ENCODE results near the gene MYH11.

The MYH11 gene

DNA sequence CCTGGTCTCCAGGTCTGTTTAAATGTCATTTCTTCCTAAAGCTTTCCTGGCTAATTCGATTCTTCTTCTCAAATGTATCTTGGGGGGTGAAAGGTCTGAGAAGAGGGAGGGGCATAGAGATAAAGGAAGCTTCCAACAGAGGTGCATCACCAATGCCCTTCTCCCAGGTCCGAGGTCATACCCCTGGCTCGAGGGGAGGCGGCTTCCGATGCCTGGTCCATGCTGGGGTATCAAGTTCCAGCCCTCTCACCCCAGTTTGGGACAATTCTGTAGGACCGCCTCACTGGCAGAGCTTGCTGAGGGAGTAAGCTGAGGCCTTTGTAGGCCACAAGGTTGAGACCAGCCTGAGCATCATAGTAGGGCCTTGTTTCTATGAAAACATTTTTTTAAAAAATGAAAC, 41.8 kb upstream of the MYH11 start:
- H3K27ac ChIP-seq (ENCODE audit: insufficient read depth in 1 of 2, low read depth in 1 of 2, low read length in 2 of 2, poor library complexity in 1 of 2, severe bottlenecking in 2 of 2): no peak overlapping the region
- CTCF ChIA-PET: interaction anchor here (1.1 to 1.5 kb wide), 3 partner anchors 23 to 124 kb away, joined by 3 read pairs; no protein-coding TSS in a partner anchor
- no peaks in the 10 kb centered on the region for H3K9me3 ChIP-seq (ENCODE audit: control extremely low read depth in 1 of 5, control insufficient read depth in 4 of 5, insufficient read depth in 2 of 5, low read depth in 1 of 5, low read length in 4 of 5)
- WGBS (ENCODE audit: insufficient coverage): 98% methylated on average over 5 of the region's 6 CpGs
- no peak for DNase-seq
- H3K4me1 ChIP-seq (ENCODE audit: control extremely low read depth in 1 of 4, control insufficient read depth in 4 of 4, insufficient read depth in 4 of 4, low read length in 3 of 4): peaks cover 0 to 11% (median 4%) of the 10 kb centered on the region in 4 experiments
- H3K27me3 ChIP-seq (replicated peaks in 2 of 5; ENCODE audit: control insufficient read depth in 4 of 5, insufficient read depth in 5 of 5, low read length in 4 of 5): no peaks in the 10 kb centered on the region
- no peak overlapping the region for H3K4me3 ChIP-seq (ENCODE audit: control insufficient read depth in 1 of 7, extremely low read depth in 1 of 7, insufficient read depth in 4 of 7, low read depth in 2 of 7, low read length in 6 of 7)
- H3K36me3 ChIP-seq (ENCODE audit: control insufficient read depth in 4 of 4, insufficient read depth in 4 of 4, low read length in 3 of 4): no peaks in the 10 kb centered on the region
- POLR2A ChIA-PET: no interaction called here

DNA sequence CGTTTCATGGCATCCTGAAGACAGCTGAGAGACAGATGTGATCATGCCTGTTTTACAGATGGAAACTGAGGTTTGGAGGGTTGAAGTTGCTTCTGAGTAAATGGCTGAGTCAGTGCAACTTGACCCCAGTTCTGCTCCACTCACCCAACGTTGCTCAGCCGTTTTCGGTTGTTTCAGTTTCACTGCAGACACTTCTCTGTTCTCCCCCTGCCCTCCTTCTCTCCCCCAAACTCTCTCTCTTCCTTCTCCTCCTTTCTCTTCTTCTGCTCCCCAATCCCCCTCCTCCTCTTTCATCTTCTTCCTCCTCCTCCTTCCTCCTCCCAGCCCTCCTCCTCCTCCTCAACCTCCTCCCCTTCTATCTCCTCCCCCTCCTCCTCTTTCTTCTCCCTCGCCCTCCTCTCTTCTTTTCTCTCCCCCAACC, 41.0 kb upstream of the MYH11 start:
- CTCF ChIA-PET: interaction anchor here (1.2 kb wide), 1 partner anchor 10 kb away, joined by 3 read pairs; no protein-coding TSS in a partner anchor
- Histone ChIP-seq H3K9me3 (ENCODE audit: control extremely low read depth in 1 of 5, control insufficient read depth in 4 of 5, insufficient read depth in 2 of 5, low read depth in 1 of 5, low read length in 4 of 5) (no peaks in the 10 kb centered on the region), H3K4me1 (ENCODE audit: control extremely low read depth in 1 of 4, control insufficient read depth in 4 of 4, insufficient read depth in 4 of 4, low read length in 3 of 4) (peaks cover 0 to 11% (median 4%) of the 10 kb centered on the region in 4 experiments), H3K36me3 (ENCODE audit: control insufficient read depth in 4 of 4, insufficient read depth in 4 of 4, low read length in 3 of 4) (no peaks in the 10 kb centered on the region), H3K27ac (ENCODE audit: insufficient read depth in 1 of 2, low read depth in 1 of 2, low read length in 2 of 2, poor library complexity in 1 of 2, severe bottlenecking in 2 of 2) (no peak overlapping the region), H3K4me3 (ENCODE audit: control insufficient read depth in 1 of 7, extremely low read depth in 1 of 7, insufficient read depth in 4 of 7, low read depth in 2 of 7, low read length in 6 of 7) (no peak overlapping the region), H3K27me3 (replicated peaks in 2 of 5; ENCODE audit: control insufficient read depth in 4 of 5, insufficient read depth in 5 of 5, low read length in 4 of 5) (no peaks in the 10 kb centered on the region)
- 88% methylated on average over 5 of the region's 5 CpGs for WGBS (ENCODE audit: insufficient coverage)
- no peak for DNase-seq
- POLR2A ChIA-PET: no interaction called here

DNA sequence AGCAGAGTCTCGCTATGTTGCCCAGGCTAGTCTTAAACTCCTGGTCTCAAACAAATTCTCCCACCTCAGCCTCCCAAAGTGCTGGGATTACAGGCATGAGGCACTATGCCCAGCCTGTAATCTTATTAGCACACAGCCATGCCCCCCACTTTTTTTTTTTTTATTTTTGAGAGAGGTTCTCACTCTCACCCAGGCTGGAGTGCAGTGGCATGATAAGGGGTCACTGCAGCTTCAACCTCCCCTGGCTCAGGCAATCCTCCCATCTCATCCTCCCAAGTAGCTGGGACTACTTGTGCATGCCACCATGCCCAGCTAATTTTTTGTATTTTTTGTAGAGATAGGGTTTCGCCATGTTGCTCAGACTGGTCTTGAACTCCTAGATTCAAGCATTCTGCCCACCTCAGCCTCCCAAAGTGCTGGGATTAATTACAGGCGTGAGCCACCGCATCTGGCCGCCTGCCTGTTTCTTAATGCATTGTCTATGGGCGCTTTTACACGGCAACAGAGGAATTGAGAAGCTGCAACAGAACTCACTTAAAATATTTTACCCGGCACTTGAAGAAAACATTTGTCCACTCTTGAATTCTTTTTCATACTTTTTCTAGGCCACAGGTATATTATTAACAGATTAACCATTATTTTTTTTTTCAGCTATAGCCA, 40.4 kb upstream of the MYH11 start:
- no peak overlapping the region for H3K27ac ChIP-seq (ENCODE audit: insufficient read depth in 1 of 2, low read depth in 1 of 2, low read length in 2 of 2, poor library complexity in 1 of 2, severe bottlenecking in 2 of 2)
- ChIA-PET POLR2A (no interaction called here), CTCF (interaction anchor here (0.6 to 1.2 kb wide), 3 partner anchors 11 to 163 kb away, joined by 3 to 4 read pairs (median 3); no protein-coding TSS in a partner anchor)
- no peaks in the 10 kb centered on the region for H3K36me3 ChIP-seq (ENCODE audit: control insufficient read depth in 4 of 4, insufficient read depth in 4 of 4, low read length in 3 of 4)
- no peak for DNase-seq
- H3K4me1 ChIP-seq (ENCODE audit: control extremely low read depth in 1 of 4, control insufficient read depth in 4 of 4, insufficient read depth in 4 of 4, low read length in 3 of 4): peaks cover 0 to 11% (median 4%) of the 10 kb centered on the region in 4 experiments
- no peak overlapping the region for H3K4me3 ChIP-seq (ENCODE audit: control insufficient read depth in 1 of 7, extremely low read depth in 1 of 7, insufficient read depth in 4 of 7, low read depth in 2 of 7, low read length in 6 of 7)
- WGBS (ENCODE audit: insufficient coverage): 98% methylated on average over 7 of the region's 8 CpGs
- H3K27me3 ChIP-seq (replicated peaks in 2 of 5; ENCODE audit: control insufficient read depth in 4 of 5, insufficient read depth in 5 of 5, low read length in 4 of 5): no peaks in the 10 kb centered on the region
- H3K9me3 ChIP-seq (ENCODE audit: control extremely low read depth in 1 of 5, control insufficient read depth in 4 of 5, insufficient read depth in 2 of 5, low read depth in 1 of 5, low read length in 4 of 5): no peaks in the 10 kb centered on the region

DNA sequence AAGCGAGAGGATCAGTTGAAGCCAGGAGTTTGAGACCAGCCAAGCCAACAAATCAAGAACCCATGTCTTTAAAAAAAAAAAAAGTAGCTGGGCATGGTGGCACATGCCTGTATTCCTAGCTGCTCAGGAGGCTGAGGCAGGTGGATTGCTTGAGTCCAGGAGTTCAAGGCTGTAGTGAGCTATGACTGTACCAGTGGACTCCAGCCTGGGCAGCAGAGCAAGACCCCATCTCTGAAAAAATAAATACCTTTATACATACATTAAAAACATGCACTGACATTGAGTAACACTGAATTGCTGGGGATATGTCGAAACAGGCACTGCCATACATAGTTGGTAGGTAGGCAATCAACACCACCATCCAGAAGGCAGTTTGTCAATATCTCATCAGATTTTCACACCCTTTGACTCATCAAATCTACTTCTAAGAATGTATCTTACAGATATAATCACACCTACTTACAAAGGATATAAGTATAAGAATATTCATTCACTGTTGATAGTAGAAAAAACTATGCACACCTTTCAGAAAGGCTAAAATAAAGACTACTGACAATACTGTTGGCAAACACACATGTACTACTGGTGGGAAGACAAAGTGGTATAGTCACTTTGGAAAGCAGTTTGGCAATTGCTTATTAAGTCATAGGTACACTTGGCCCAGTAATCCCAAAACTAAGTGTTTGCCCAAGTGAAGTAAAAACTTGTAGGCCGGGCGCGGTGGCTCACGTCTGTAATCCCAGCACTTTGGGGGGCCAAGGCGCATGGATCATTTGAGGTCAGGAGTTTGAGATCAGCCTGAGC, 37.9 kb upstream of the MYH11 start:
- Histone ChIP-seq H3K4me1 (ENCODE audit: control extremely low read depth in 1 of 4, control insufficient read depth in 4 of 4, insufficient read depth in 4 of 4, low read length in 3 of 4) (peaks cover 0 to 10% (median 3%) of the 10 kb centered on the region in 4 experiments), H3K4me3 (ENCODE audit: control insufficient read depth in 1 of 7, extremely low read depth in 1 of 7, insufficient read depth in 4 of 7, low read depth in 2 of 7, low read length in 6 of 7) (no peak overlapping the region), H3K27me3 (replicated peaks in 2 of 5; ENCODE audit: control insufficient read depth in 4 of 5, insufficient read depth in 5 of 5, low read length in 4 of 5) (no peaks in the 10 kb centered on the region), H3K9me3 (ENCODE audit: control extremely low read depth in 1 of 5, control insufficient read depth in 4 of 5, insufficient read depth in 2 of 5, low read depth in 1 of 5, low read length in 4 of 5) (no peaks in the 10 kb centered on the region), H3K36me3 (ENCODE audit: control insufficient read depth in 4 of 4, insufficient read depth in 4 of 4, low read length in 3 of 4) (no peaks in the 10 kb centered on the region), H3K27ac (ENCODE audit: insufficient read depth in 1 of 2, low read depth in 1 of 2, low read length in 2 of 2, poor library complexity in 1 of 2, severe bottlenecking in 2 of 2) (no peak overlapping the region)
- ChIA-PET CTCF (interaction anchor here (1.2 to 1.7 kb wide), 3 partner anchors 8 to 53 kb away, joined by 3 to 4 read pairs (median 3); no protein-coding TSS in a partner anchor), POLR2A (no interaction called here)
- no peak for DNase-seq
- 100% methylated on average over 6 of the region's 7 CpGs for WGBS (ENCODE audit: insufficient coverage)

DNA sequence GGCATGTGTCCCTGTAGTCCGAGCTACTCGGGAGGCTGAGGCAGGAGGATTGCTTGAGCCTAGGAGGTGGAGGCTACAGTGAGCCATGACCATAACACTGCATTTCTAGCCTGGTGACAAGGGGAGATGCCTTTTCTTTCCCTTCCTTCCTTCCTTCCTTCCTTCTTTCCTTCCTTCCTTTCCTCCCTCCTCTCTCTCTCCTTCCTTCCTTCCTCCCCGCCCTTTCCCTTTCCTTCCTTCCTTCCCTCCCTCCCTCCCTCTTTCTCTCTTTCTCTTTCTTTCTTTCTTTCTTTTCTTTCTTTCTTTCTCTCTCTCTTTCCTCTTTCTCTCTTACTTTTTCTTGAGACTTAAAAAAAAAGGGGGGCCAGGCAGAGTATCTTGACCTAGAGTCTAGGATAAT, 34.7 kb upstream of the MYH11 start:
- H3K36me3 ChIP-seq (ENCODE audit: control insufficient read depth in 4 of 4, insufficient read depth in 4 of 4, low read length in 3 of 4): no peaks in the 10 kb centered on the region
- no peak overlapping the region for H3K27ac ChIP-seq (ENCODE audit: insufficient read depth in 1 of 2, low read depth in 1 of 2, low read length in 2 of 2, poor library complexity in 1 of 2, severe bottlenecking in 2 of 2)
- 100% methylated on average over 3 of the region's 3 CpGs for WGBS (ENCODE audit: insufficient coverage)
- ChIA-PET POLR2A (no interaction called here), CTCF (no interaction called here)
- peaks cover 4 to 23% (median 17%) of the 10 kb centered on the region in 4 experiments for H3K4me1 ChIP-seq (ENCODE audit: control extremely low read depth in 1 of 4, control insufficient read depth in 4 of 4, insufficient read depth in 4 of 4, low read length in 3 of 4)
- no peaks in the 10 kb centered on the region for H3K9me3 ChIP-seq (ENCODE audit: control extremely low read depth in 1 of 5, control insufficient read depth in 4 of 5, insufficient read depth in 2 of 5, low read depth in 1 of 5, low read length in 4 of 5)
- DNase-seq: no peak
- no peak overlapping the region for H3K4me3 ChIP-seq (ENCODE audit: control insufficient read depth in 1 of 7, extremely low read depth in 1 of 7, insufficient read depth in 4 of 7, low read depth in 2 of 7, low read length in 6 of 7)
- H3K27me3 ChIP-seq (replicated peaks in 2 of 5; ENCODE audit: control insufficient read depth in 4 of 5, insufficient read depth in 5 of 5, low read length in 4 of 5): no peaks in the 10 kb centered on the region

DNA sequence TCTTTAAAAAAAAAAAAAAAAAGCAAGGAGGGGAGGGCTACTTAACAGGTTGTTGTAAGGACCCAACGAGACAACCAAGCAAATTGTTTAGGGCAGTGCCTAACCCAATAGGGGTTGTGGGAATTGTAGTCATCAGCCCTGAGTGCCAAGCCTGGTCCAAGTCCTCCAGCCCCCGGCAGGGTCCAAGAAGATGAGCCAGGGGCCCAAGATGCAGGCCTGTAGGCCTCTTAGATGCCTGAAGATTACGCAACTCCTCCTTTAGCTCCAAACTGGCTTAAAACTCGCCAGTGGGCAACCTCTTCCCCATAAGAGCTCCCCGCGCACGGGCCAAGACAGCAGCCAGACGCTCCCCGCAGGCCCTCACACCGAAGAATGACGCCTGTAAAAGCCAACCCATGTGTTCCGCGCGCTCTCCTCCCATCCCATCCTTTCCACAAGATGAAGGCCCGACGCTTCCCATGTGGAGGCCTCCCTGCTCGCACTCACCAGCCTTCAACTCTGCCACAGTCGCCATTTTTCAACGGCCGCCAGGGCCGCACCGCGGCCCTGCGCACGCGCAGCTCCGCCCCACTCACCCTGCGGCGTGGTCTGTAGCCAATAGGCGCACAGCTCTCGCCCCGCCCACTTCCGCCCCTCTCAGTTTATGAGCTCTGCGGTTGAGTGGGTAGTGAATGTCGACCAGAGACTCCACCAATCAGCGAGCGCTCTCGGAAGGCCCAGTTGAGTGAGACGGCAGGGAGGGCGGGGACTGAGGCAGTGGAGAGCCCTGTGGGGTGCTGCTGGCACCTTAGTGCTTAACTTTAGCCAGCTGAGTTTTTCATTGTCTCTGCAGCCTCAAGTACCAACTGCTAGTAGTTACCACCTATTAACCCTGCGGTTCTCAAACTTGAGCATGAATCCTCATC, 31.5 kb upstream of the MYH11 start, which contains the start of gene CEP20:
TSS of gene CEP20 (minus strand) at position 532 of the 905 bp plus-strand sequence. CDS start at position 514, 18 bp downstream.
- Histone ChIP-seq H3K27ac (ENCODE audit: insufficient read depth in 1 of 2, low read depth in 1 of 2, low read length in 2 of 2, poor library complexity in 1 of 2, severe bottlenecking in 2 of 2) (peak within 1 kb of the TSS; percentile 98), H3K9me3 (ENCODE audit: control extremely low read depth in 1 of 5, control insufficient read depth in 4 of 5, insufficient read depth in 2 of 5, low read depth in 1 of 5, low read length in 4 of 5) (no peaks in the 10 kb centered on the region), H3K27me3 (replicated peaks in 2 of 5; ENCODE audit: control insufficient read depth in 4 of 5, insufficient read depth in 5 of 5, low read length in 4 of 5) (no peaks in the 10 kb centered on the region), H3K4me1 (ENCODE audit: control extremely low read depth in 1 of 4, control insufficient read depth in 4 of 4, insufficient read depth in 4 of 4, low read length in 3 of 4) (peaks cover 8 to 33% (median 22%) of the 10 kb centered on the region in 4 experiments), H3K36me3 (ENCODE audit: control insufficient read depth in 4 of 4, insufficient read depth in 4 of 4, low read length in 3 of 4) (peaks cover 2 to 10% (median 4%) of the 10 kb centered on the region in 4 experiments), H3K4me3 (ENCODE audit: control insufficient read depth in 1 of 7, extremely low read depth in 1 of 7, insufficient read depth in 4 of 7, low read depth in 2 of 7, low read length in 6 of 7) (peak within 1 kb of the TSS; percentile 87 to 99 (median 96))
- POLR2A ChIA-PET: interaction anchor here (0.9 to 1.8 kb wide), 4 partner anchors 62 to 174 kb away, joined by 4 to 8 read pairs (median 5); no protein-coding TSS in a partner anchor
- under 1% methylated on average over 33 of the region's 41 CpGs for WGBS (ENCODE audit: insufficient coverage)
- peak; percentile 99 to 100 (median 99) for DNase-seq
- CTCF ChIA-PET: interaction anchor here (0.5 to 4.4 kb wide), 12 partner anchors 8 to 240 kb away, joined by 3 to 28 read pairs (median 4); no protein-coding TSS in a partner anchor

Data from common myeloid progenitor, CD34-positive (primary cell).